Inferior parietal cortex (tissue), 1 donor: ENCODE results near the gene CHSY1.
"Not testable (repeated sequence)": the region's sequence is repeated elsewhere in the genome, so short reads cannot be mapped to it uniquely, and the experiment has no call there.

Source experiments
- DNase-seq: peaks from one replicate; pipeline ENCODE4 v3.0.0-alpha.2; 2016; ENCODE audit errors: extremely low spot score

CHSY1 gene

DNA sequence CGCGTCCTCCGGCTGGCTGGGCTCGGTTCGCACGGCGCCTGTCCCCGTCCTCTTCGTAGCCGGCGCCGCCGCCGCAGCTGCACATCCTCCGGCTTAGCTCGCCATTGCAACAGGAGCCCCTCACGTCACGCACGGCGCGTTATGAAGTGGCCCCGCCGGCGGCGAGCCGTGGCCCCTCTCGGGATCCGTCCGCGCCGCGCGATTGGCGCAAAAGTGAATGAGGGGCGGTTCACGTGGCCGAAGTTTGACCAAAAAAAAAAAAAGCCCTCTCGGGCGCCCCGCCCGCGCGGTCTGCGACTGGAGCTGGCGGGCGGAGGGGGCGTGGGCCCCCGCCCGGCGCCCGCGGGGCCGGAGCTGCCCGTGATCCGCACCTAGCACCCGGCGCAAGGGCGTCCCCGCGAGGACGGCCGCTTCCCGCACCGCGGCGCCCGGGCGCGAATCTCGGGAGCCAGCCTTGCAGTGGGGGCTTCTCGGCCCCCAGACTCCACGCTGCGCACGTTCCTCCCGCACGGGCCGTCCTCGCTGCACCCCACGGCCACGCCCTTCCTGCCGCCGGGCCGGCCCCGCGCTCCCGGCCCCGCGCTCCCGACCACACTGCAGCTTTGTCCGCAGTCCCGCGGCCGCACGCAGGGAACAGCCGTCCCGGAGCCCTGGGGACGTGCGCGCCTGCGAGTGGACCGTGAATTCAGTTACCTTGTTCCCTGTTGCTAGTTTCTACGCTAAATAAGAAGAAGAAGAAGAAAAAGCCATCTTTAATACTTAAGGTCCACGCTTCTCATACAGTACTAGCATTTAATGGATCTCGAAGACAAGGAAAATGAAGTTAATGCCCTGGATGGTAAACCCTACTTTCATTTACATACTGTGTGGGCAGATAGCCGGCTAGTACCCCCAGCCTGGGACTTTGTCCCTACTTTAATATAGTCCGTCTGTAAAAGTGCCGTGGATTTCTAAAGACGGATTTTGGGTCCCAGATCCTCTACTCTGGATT is at the start of gene CHSY1:
Gene CHSY1 (minus strand): TSS at position 219 of the 991 bp plus-strand sequence. CDS start 592 bp downstream, outside the sequence.
- DNase-seq: peak; percentile 92

DNA sequence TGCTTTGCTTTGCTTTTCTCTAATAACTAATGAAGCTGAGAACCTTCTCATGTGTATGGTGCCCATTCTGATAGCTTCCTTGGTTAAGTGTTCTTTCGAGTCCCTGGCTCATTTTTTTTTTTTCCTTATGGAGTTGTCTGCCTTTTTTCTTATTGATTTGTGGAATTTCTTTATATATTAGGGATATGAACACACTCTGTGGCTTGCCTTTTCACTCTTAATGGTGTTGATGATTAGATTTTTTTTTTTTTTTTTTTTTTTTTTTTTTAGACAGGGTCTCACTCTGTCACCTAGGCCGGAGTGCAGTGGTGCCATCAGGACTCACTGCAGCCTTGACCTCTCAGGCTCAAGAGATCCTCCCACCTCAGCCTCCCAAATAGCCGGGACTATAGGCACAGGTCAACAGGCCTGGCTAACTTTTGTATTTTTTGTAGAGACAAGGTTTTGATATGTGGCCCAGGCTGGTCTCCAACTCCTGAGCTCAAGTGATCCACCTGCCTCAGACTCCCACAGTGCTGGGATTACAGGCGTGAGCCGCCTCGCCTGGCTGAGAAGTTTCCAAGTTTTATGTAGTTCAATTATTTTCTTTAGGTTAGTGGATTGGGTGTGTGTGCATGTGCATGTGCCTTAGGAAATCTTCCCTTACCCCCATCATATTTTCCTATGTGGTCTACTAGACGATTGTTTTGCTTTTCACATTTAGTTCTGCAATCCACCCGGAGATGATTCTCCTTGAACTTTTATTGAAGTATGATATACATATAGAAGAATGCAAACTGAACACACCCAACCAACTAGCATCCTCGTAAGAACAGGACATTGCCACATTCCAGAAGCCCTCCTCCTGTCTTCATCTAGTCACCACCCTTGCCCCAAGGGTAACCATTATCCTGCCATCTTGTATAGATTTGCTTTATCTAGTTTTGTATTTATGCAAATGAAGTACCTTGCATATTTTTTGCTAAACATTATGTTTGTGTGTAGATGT is 44.9 kb upstream of the CHSY1 start:
- peak; percentile 10 for DNase-seq

DNA sequence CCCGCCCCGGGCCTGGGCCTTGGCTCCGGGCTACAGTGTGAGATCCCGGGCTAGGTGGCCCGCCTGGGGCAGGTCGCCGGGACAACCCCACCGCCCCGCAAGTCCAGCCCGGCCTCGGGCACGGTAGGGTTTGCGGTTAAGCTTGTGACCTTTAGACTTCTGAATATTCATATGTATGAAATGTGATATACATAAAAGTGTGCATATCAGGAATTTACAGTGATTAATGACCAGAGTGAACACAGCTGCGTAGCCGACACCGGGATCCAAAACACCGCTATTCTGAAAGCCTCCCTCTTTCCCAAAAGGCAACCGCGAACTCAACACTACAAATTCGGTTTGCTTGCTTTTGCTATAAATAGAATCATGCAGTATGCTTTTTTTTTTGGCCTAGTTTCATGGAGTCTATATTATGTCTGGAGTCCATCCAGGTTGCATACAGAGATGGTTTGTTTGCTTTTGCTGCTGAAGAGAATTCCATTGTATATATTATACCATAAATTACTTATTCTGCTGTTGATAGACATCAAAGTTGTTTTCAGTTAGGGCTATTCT is 43.8 kb upstream of the CHSY1 start:
- DNase-seq: peak; percentile 13

DNA sequence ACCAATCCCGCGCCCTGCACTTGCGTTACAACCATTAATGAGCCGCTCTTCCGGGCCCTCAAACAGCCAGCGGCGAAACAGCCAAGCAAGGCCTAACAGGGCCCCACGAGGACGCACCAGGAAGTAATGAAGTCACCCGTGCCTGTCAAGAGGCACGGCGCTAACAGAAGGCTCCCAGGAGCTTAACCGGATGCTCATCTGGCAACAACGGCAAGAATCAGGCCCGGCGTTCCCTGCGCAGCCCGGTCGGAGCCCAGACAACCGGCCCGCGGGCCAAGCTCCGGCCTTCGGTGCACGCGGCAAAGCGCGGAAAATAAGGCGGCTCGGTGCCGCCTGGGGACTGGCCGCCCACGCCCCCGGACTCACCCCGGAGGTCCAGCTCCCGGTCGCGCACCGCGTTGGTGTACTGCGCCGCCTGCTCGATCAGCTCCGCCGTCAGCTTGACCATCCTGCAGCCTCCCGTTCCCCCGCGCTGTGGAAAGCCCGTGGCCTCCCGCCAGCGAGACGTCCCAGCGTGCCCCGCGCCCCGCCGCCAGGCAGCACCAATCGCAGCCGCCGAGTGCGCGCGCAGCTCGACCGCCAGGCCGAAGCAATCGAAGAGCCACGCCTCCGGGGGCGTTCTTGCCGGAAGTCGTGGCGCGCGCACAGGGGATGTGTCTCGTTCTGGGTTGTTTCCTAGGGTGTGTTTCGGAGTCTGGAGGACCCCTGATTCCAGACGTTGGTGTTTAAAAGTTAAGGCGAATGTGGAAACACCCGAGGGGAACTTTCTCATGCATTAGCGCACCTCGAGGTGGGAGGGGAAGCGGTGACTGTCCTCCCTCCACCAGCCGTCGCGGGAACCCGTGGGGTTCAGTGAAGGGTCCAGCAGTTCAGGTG is 43.1 kb upstream of the CHSY1 start, which contains the start of gene SNRPA1:
Gene SNRPA1 (minus strand): TSS at position 518 of the 876 bp plus-strand sequence. CDS start 70 bp downstream, at position 448.
- DNase-seq: peak; percentile 93

- DNase-seq: no peak
These were observed 41.3 kb upstream of the CHSY1 start for GRCh38 chr15:101293122-101293521.

- peak; percentile 71 for DNase-seq
These were observed 37.2 kb upstream of the CHSY1 start for GRCh38 chr15:101288905-101289513.

GRCh38 chr15:101287342-101287741 is 35.5 kb upstream of the CHSY1 start:
- not testable (repeated sequence) for DNase-seq

DNA sequence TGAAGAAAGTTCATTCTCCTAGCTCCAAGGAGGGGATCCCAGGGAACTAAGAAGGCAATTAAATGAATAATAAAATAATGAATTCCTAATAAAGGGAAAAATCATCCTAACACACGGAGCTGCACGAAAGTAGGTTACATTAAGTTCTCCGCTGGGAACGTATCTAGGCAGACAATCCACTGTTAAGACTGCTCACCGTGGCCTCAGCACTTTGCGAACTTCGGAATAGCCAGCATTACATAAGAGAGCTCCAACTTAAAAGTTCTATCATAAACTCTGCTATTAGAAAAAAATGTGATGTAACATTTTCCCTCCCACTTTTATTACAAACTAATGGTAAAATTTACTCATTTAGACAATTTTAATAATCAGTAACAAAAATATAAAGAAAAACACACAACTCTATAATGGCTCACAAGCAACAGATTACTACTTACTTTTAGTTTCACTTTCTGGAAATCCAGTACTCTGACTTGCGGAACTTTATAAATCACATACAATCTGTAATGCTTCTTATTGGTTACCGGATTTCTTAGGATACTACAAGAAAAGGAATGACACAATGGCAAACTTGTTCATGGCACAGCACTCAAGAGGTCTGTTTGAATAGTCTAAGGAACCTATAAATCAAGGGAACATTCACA is 34.7 kb upstream of the CHSY1 start:
- DNase-seq: no peak

- no peak for DNase-seq
These were observed 32.1 kb upstream of the CHSY1 start for GRCh38 chr15:101283931-101284330.

DNA sequence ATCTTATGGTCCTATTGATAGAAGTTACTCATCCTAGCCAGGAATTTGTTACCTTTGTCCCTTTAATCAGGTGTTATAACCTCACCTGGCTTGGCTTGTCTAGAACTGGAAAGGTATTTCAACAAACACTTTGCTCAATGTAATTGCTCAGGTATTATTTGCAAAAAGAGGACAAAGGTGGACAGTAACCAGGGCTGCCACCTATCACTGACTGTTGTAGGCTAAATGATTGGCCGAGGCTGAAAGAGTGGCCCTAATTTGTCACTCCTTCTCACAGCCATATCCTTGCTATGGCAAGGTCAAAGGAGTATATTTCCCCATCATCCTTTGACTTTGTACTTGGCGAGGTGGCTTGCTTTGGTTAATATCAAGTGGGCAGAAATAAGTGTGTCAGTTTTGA is 28.2 kb upstream of the CHSY1 start:
- no peak for DNase-seq

DNA sequence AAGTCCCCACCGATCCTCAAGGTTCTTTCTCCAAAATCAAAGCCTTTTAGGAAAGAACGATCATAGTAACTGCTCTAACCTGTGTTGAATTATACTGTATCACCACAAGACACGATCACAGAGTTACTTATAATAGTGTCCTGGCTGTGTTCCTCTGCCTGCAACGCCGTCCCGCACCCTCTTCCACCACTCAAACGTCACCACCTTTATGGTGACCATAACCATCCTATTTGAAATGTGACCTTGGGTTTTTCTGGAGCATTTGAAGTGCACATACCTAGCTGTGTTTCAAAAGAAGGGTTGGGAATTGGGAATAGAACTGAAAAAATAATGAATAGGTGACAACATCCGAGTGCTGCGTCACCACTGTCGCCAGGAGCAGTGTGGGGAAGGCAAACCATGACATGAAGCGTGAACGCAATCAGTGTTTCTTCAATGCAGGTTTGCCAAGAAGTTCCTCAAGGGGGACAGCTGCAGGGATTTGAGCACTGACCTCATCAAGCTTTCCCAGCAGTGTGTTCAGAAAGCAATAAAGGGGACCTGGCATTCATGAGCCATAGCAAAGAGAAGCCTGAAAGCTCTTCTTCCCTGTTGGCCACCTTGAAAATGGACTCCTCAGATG is 26.2 kb upstream of the CHSY1 start:
- no peak for DNase-seq

DNA sequence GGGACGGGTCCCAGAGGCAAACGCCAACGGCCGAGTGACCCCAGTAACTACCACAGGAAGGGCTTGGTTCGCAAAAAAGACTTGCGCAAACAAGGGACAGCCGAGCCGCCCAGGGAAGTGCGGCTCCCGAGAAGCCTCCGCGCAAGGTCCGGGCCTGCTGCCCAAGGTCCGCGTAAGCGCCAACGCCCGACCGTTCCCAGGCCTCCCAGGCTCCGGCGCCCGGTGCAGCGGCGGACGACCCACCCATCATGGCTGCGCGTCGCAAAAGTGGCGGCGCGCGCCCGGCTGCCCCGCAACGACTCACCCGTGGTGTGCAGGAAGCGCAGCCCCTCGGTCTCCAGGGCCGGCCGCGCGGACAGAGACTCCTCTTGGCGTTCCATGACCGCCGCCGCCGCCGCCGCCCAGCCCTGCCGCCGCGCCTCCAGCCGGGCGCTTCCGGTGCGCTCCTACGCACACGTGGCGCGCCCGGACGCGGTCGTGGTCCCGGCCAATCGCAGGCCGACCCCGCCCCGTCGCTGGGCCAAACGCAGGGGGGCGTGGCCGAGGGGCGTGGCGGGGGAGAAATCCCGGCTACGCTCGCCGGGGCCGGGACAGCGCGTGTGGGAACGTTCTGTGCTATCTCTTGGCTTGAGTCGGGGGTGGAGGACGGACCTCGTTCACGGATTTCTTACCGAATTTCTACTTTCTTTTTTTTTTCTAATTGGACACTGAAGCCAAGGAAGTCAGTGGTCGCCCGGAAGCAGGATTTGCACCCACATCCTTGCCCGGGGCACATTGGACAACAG is 25.4 kb upstream of the CHSY1 start, which contains the start of gene SELENOS:
Gene SELENOS (minus strand): TSS at position 448 of the 785 bp plus-strand sequence. CDS start 68 bp downstream, at position 380.
- peak; percentile 86 for DNase-seq

DNA sequence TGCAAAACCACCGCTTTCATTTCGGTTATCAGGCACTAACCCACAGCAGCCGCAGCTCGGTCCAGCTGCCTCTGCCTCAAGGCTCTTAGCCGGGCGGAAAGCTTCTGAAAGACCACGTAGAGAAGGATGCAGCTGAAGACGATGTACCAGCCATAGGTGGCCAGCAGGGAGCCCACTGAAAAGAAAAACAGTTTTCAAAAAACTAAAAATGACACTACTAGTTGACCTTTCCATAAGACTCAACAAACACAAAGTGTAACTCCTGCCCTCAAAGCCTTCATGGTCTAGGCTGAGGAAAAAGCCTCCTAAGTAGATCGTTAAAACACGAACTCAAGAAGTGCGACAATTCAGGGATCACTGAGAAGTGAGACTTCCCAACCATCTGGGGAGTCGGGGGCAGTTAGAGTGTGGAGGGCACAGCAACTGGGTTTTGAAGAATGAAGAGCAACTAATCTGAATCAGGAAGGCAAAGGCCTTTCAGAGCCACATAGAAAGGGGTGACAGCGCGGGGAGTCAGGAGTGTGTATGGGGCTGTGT is 24.7 kb upstream of the CHSY1 start:
- DNase-seq: no peak

DNA sequence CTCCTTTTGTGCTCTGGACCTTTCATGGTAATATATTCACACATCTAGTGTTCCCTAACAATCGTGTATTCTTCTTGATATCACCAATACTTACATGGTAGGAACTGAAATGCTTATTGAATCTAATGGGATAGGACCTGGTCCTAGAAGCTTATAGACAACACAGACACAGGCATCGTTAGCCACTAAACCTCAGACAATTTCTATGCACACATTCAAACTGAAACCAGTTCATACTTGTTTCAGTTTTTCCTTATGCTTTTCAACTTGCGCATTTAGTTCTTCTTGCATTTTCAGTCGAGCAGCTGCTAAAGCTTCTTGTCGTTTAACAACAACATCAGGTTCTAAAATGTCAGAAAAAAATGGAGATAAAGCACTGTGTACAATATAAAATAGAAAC is 23.2 kb upstream of the CHSY1 start:
- no peak for DNase-seq

- DNase-seq: no peak
These were observed 21.7 kb upstream of the CHSY1 start for GRCh38 chr15:101273534-101273933.

DNA sequence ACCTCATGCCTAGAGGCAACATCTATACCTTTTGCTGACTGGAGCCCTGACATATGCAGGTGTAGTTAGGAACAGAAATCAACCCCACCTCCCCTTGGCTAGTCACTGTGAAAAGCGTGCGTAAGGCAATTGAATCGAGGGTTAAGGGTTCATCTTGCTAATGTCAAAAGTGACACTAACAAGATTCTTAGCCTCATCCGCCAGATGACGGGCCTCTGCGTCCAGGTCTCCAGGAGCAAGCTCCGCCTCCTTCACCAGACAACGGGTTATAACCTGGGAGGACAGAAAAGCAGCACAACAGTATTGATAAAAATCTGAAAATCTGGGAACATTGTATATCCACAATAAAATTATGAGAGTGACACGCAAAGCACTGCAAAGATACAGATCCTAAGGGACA is 20.7 kb upstream of the CHSY1 start:
- DNase-seq: no peak

DNA sequence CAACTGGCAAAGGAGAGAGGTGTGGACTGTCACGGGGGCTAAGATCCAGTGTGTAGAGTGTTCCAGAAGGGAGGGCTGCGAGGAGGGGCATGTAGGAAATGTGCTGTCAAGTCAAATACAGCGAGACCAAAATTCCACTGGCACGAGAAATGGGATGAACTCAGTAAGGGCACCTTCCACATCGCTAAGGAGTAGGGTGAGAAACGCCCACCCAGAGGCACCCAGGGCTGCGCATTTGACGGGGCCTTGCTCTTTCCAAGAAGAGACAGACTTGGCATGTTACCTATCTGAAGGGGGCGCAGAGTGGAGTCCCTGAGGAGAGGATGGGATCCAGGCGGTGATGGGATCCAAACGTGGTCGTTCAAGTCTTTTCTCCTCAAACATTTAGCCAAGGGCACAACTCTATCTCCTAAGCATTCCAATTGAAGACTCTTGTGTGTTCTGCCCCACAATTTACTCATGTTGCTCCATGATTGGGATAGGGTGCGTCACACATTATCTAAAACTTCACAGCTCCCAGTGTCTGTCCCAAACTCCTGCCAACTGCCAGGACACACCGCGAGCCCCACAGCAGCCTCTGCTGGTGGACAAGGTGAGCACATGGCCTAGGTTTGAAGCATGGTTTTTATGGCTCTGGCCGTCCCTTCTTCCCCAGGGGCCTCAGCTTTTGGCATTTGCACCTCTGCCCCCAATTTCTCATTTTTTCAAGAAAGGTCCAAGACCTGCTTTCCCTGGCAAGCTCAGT is 17.8 kb upstream of the CHSY1 start:
- DNase-seq: no peak
